GM23248 (cell line): ENCODE measurements around the gene SLC25A18.

Source experiments
- EZH2 ChIP-seq: fragments of 200-600 bp; sonication (generic); IDR thresholded peaks from 2 replicates; pipeline ENCODE4 v1.6.1; 2018; ENCODE audit warnings: antibody characterized with exemption, mild to moderate bottlenecking; ENCODE audit not compliant: insufficient read depth, poor library complexity, severe bottlenecking
- EZH2phosphoT487 ChIP-seq: fragments of 200-600 bp; sonication (generic); IDR thresholded peaks from 2 replicates; pipeline ENCODE4 v1.6.1; 2018; ENCODE audit warnings: antibody characterized with exemption, moderate library complexity, mild to moderate bottlenecking, low read depth; ENCODE audit not compliant: insufficient read depth

GRCh38 chr22:17576470-17576869, 13.2 kb downstream of the SLC25A18 start:
- 0 out of 2 replicates have a peak, but pooled peaks have one; percentile 29 for TF ChIP-seq EZH2phosphoT487
- no peak for TF ChIP-seq EZH2
